Neural progenitor cell (in vitro differentiated cells): ENCODE results near the gene DNAJB11.

Experiments used
- CTCF ChIP-seq: fragments of 200-600 bp; sonication (generic); IDR thresholded peaks from 2 replicates; pipeline ENCODE4 v1.5.1; 2017; ENCODE audit warnings: antibody characterized with exemption, mild to moderate bottlenecking
- EZH2 ChIP-seq: fragments of 200-600 bp; sonication (generic); IDR thresholded peaks from 2 replicates; pipeline ENCODE4 v1.6.1; 2017; ENCODE audit warnings: antibody characterized with exemption, mild to moderate bottlenecking, moderate library complexity

GRCh38 chr3:186544281-186544680, 26.2 kb upstream of the DNAJB11 start, which contains the start of gene CRYGS:
- TF ChIP-seq CTCF, result no peak
- no peak for TF ChIP-seq EZH2
